ENCODE data around the gene DYRK3. TPM values are rescaled to one million over a fixed set of nuclear protein-coding genes. Genes with fewer than 3 reads are reported as not detected.
A peak's percentile ranks its signal among the peaks of the same experiment; 100 is the strongest.
"Not testable (repeated sequence)": the region's sequence is repeated elsewhere in the genome, so short reads cannot be mapped to it uniquely, and the experiment has no call there.

Gene DYRK3
- total RNA-seq, 2 experiments from 2014 or later = 1.6 to 1.7 TPM

GRCh38 chr1:206637605-206638004 is 2.3 kb downstream of the DYRK3 start:
- Mint-ChIP-seq H3K4me3 (peak overlapping the region; percentile 14), H3K4me1 (ENCODE audit: low read depth) (peaks cover 18% of the 10 kb centered on the region), H3K9me3 (no peaks in the 10 kb centered on the region), H3K36me3 (ENCODE audit: low read depth) (no peaks in the 10 kb centered on the region), H3K27ac (no peak overlapping the region), H3K27me3 (no peaks in the 10 kb centered on the region)
- Histone ChIP-seq H3K9me3 (ENCODE audit: control insufficient read depth in 1 of 2, insufficient read depth in 1 of 2, low read length in 2 of 2) (no peaks in the 10 kb centered on the region), H3K4me3 (ENCODE audit: low read length) (no peak overlapping the region), H3K4me1 (ENCODE audit: insufficient read depth, low read length) (peaks cover 20% of the 10 kb centered on the region), H3K27ac (ENCODE audit: low read depth in 1 of 2, low read length in 2 of 2) (no peak overlapping the region), H3K36me3 (ENCODE audit: insufficient read depth, low read length) (no peaks in the 10 kb centered on the region), H3K27me3 (ENCODE audit: control insufficient read depth in 1 of 2, insufficient read depth in 2 of 2, low read length in 2 of 2) (peaks cover 0 to 14% of the 10 kb centered on the region in 2 experiments)
- TF ChIP-seq, protein P1, sequence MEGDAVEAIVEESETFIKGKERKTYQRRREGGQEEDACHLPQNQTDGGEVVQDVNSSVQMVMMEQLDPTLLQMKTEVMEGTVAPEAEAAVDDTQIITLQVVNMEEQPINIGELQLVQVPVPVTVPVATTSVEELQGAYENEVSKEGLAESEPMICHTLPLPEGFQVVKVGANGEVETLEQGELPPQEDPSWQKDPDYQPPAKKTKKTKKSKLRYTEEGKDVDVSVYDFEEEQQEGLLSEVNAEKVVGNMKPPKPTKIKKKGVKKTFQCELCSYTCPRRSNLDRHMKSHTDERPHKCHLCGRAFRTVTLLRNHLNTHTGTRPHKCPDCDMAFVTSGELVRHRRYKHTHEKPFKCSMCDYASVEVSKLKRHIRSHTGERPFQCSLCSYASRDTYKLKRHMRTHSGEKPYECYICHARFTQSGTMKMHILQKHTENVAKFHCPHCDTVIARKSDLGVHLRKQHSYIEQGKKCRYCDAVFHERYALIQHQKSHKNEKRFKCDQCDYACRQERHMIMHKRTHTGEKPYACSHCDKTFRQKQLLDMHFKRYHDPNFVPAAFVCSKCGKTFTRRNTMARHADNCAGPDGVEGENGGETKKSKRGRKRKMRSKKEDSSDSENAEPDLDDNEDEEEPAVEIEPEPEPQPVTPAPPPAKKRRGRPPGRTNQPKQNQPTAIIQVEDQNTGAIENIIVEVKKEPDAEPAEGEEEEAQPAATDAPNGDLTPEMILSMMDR (IDR thresholded peaks at IDR 0.05) = no peak
- CTCF ChIA-PET = interaction anchor here (1.2 to 1.5 kb wide), 4 partner anchors 21 to 296 kb away, joined by 3 to 4 read pairs (median 3); no protein-coding TSS in a partner anchor
- no peak for ATAC-seq (ENCODE audit: poor library complexity)
- DNase-seq = no peak
- POLR2A ChIA-PET = interaction anchor here (0.6 kb wide), 1 partner anchor 10 kb away, joined by 3 read pairs; no protein-coding TSS in a partner anchor
- intact Hi-C loops (cut with DNase I, micrococcal nuclease) = loop anchor here in 1 of 2 experiments (2.0 kb wide), 1 partner anchor 45 kb away; no protein-coding TSS in a partner anchor

- intact Hi-C loops (cut with DNase I, micrococcal nuclease); CTCF ChIA-PET; H3K9me3 ChIP-seq (ENCODE audit: control insufficient read depth in 1 of 2, insufficient read depth in 1 of 2, low read length in 2 of 2); H3K36me3 Mint-ChIP-seq (ENCODE audit: low read depth); DNase-seq; ATAC-seq (ENCODE audit: poor library complexity); H3K27ac ChIP-seq (ENCODE audit: low read depth in 1 of 2, low read length in 2 of 2); H3K4me3 ChIP-seq (ENCODE audit: low read length); H3K36me3 ChIP-seq (ENCODE audit: insufficient read depth, low read length); H3K27me3 ChIP-seq (ENCODE audit: control insufficient read depth in 1 of 2, insufficient read depth in 2 of 2, low read length in 2 of 2); H3K27me3 Mint-ChIP-seq; H3K4me3 Mint-ChIP-seq; H3K9me3 Mint-ChIP-seq; H3K4me1 Mint-ChIP-seq (ENCODE audit: low read depth); H3K4me1 ChIP-seq (ENCODE audit: insufficient read depth, low read length); H3K27ac Mint-ChIP-seq; POLR2A ChIA-PET: not testable (repeated sequence)
Measured at GRCh38 chr1:206642074-206642473, 6.7 kb downstream of the DYRK3 start.

GRCh38 chr1:206643118-206643698 is 7.9 kb downstream of the DYRK3 start:
- no peaks in the 10 kb centered on the region for H3K4me1 Mint-ChIP-seq (ENCODE audit: low read depth)
- H3K4me3 Mint-ChIP-seq = no peak overlapping the region
- no peaks in the 10 kb centered on the region for H3K9me3 Mint-ChIP-seq
- POLR2A ChIA-PET = no interaction called here
- H3K4me1 ChIP-seq (ENCODE audit: insufficient read depth, low read length) = no peaks in the 10 kb centered on the region
- intact Hi-C loops (cut with DNase I, micrococcal nuclease) = no loop called here
- no peak overlapping the region for H3K27ac ChIP-seq (ENCODE audit: low read depth in 1 of 2, low read length in 2 of 2)
- no peaks in the 10 kb centered on the region for H3K9me3 ChIP-seq (ENCODE audit: control insufficient read depth in 1 of 2, insufficient read depth in 1 of 2, low read length in 2 of 2)
- no peak for ATAC-seq (ENCODE audit: poor library complexity)
- no peaks in the 10 kb centered on the region for H3K27me3 ChIP-seq (ENCODE audit: control insufficient read depth in 1 of 2, insufficient read depth in 2 of 2, low read length in 2 of 2)
- CTCF ChIA-PET = interaction anchor here (1.0 kb wide), 1 partner anchor 8 kb away, joined by 3 read pairs; the partner anchor contains the start of gene DYRK3
- H3K4me3 ChIP-seq (ENCODE audit: low read length) = no peak overlapping the region
- no peaks in the 10 kb centered on the region for H3K36me3 Mint-ChIP-seq (ENCODE audit: low read depth)
- H3K36me3 ChIP-seq (ENCODE audit: insufficient read depth, low read length) = no peaks in the 10 kb centered on the region
- DNase-seq = no peak
- TF ChIP-seq, protein P1 (IDR thresholded peaks at IDR 0.05) = no peak
- no peak overlapping the region for H3K27ac Mint-ChIP-seq
- H3K27me3 Mint-ChIP-seq = no peaks in the 10 kb centered on the region

DNA sequence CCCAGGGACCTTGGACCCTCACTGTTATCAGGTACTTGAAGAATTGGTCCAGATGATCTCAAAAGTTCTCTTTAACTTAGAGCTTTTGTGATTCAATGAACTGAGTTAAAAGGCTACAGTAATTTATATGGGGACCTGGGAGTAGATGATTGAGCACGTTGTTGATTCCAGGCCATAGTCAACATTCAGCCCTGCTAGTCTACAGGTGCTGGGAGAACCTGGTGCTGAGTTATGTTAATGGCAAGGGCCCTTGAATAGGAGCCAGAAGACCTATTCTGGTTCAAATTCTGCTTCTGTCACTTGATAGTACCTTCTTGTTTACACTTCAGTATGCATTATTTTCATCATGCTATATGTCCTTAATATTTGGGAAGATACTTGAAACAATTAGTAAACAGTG is 11.2 kb downstream of the DYRK3 start:
- DNase-seq (no peak), ATAC-seq (ENCODE audit: poor library complexity) (no peak)
- Histone ChIP-seq H3K27ac (ENCODE audit: low read depth in 1 of 2, low read length in 2 of 2) (no peak overlapping the region), H3K4me1 (ENCODE audit: insufficient read depth, low read length) (no peaks in the 10 kb centered on the region), H3K36me3 (ENCODE audit: insufficient read depth, low read length) (no peaks in the 10 kb centered on the region), H3K4me3 (ENCODE audit: low read length) (no peak overlapping the region), H3K9me3 (ENCODE audit: control insufficient read depth in 1 of 2, insufficient read depth in 1 of 2, low read length in 2 of 2) (no peaks in the 10 kb centered on the region), H3K27me3 (ENCODE audit: control insufficient read depth in 1 of 2, insufficient read depth in 2 of 2, low read length in 2 of 2) (no peaks in the 10 kb centered on the region)
- intact Hi-C loops (cut with DNase I, micrococcal nuclease) = no loop called here
- ChIA-PET CTCF (interaction anchor here (0.6 to 1.9 kb wide), 3 partner anchors 12 to 31 kb away, joined by 3 to 6 read pairs (median 3); no protein-coding TSS in a partner anchor), POLR2A (no interaction called here)
- H3K27ac Mint-ChIP-seq = no peak overlapping the region
- no peak overlapping the region for H3K4me3 Mint-ChIP-seq
- H3K36me3 Mint-ChIP-seq (ENCODE audit: low read depth) = no peaks in the 10 kb centered on the region
- H3K27me3 Mint-ChIP-seq = no peaks in the 10 kb centered on the region
- H3K9me3 Mint-ChIP-seq = no peaks in the 10 kb centered on the region
- H3K4me1 Mint-ChIP-seq (ENCODE audit: low read depth) = no peaks in the 10 kb centered on the region
- TF ChIP-seq, protein P1 (IDR thresholded peaks at IDR 0.05) = no peak
